ENCODE data around the gene LIMS1.
"Not testable (repeated sequence)": the region's sequence is repeated elsewhere in the genome, so short reads cannot be mapped to it uniquely, and the experiment has no call there.

The LIMS1 gene

GRCh38 chr2:108553209-108553919 lies 19.1 kb downstream of the LIMS1 start:
- DNase-seq = no peak

- DNase-seq = no peak
These were observed 20.3 kb downstream of the LIMS1 start for GRCh38 chr2:108554528-108554927.

GRCh38 chr2:108555572-108555971 lies 21.3 kb downstream of the LIMS1 start:
- DNase-seq = no peak

- DNase-seq = not testable (repeated sequence)
These were observed 22.3 kb downstream of the LIMS1 start for GRCh38 chr2:108556581-108556980.

- no peak for DNase-seq
These were observed 26.1 kb downstream of the LIMS1 start for GRCh38 chr2:108560241-108560811.

GRCh38 chr2:108560895-108561530 lies 26.7 kb downstream of the LIMS1 start:
- no peak for DNase-seq

- DNase-seq = no peak
These were observed 28.0 kb downstream of the LIMS1 start for GRCh38 chr2:108562274-108562673.

GRCh38 chr2:108564510-108564909 lies 30.2 kb downstream of the LIMS1 start:
- no peak for DNase-seq

GRCh38 chr2:108565778-108566375 lies 31.6 kb downstream of the LIMS1 start:
- peak in 1 of 2 donors; percentile 28 for DNase-seq

- DNase-seq = no peak
These were observed 36.1 kb downstream of the LIMS1 start for GRCh38 chr2:108570416-108570815.

- no peak for DNase-seq
These were observed 37.0 kb downstream of the LIMS1 start for GRCh38 chr2:108571286-108571685.

- no peak for DNase-seq
These were observed 38.8 kb downstream of the LIMS1 start for GRCh38 chr2:108573061-108573460.

GRCh38 chr2:108574332-108574731 lies 40.1 kb downstream of the LIMS1 start:
- no peak for DNase-seq

- no peak for DNase-seq
These were observed 41.1 kb downstream of the LIMS1 start for GRCh38 chr2:108575132-108575966.

GRCh38 chr2:108577099-108577498 lies 42.8 kb downstream of the LIMS1 start:
- DNase-seq = no peak

- DNase-seq = no peak
These were observed 45.4 kb downstream of the LIMS1 start for GRCh38 chr2:108579623-108580022.

GRCh38 chr2:108580050-108580449 lies 45.8 kb downstream of the LIMS1 start:
- no peak for DNase-seq

GRCh38 chr2:108583903-108584520 lies 49.7 kb downstream of the LIMS1 start:
- DNase-seq = peak; percentile 61 to 72

- peak in 1 of 2 donors; percentile 52 for DNase-seq
These were observed 51.2 kb downstream of the LIMS1 start for GRCh38 chr2:108585436-108585835.

- DNase-seq = no peak
These were observed 51.8 kb downstream of the LIMS1 start for GRCh38 chr2:108586116-108586515.

- DNase-seq = no peak
These were observed 52.4 kb downstream of the LIMS1 start for GRCh38 chr2:108586631-108587030.

- no peak for DNase-seq
These were observed 53.4 kb downstream of the LIMS1 start for GRCh38 chr2:108587621-108588020.
